ENCODE results near the gene TCERG1L. TPM values are rescaled to one million over a fixed set of nuclear protein-coding genes. Genes with fewer than 3 reads are reported as not detected.

Gene TCERG1L
- total RNA-seq, 1 experiment from 2014 or later, result not detected

- intact Hi-C loops (cut with micrococcal nuclease; ENCODE audit: unreplicated experiment), result no loop called here
- POLR2A ChIA-PET (ENCODE audit: unreplicated experiment), result no interaction called here
Observed at GRCh38 chr10:131071721-131072120, 239.8 kb downstream of the TCERG1L start.

GRCh38 chr10:131070856-131071255 is 240.7 kb downstream of the TCERG1L start:
- Histone ChIP-seq H3K9me2 (ENCODE audit: insufficient read depth) (no peaks in the 10 kb centered on the region), H3K27ac (no peak overlapping the region), H2AFZ (no peak overlapping the region), H4K20me1 (ENCODE audit: insufficient read depth) (no peaks in the 10 kb centered on the region), H3K79me2 (ENCODE audit: low read depth) (no peaks in the 10 kb centered on the region), H3F3A (ENCODE audit: insufficient read depth, low read depth) (peaks cover 4% of the 10 kb centered on the region; the same call in 1 of the 2 replicates), H3K36me3 (ENCODE audit: low read depth) (no peaks in the 10 kb centered on the region), H3K9me3 (ENCODE audit: insufficient read depth, low read depth) (no peaks in the 10 kb centered on the region), H3K4me2 (no peak overlapping the region), H3K27me3 (ENCODE audit: insufficient read depth, low read depth) (0 out of 2 replicates have a peak, but pooled peaks cover 3% of the 10 kb centered on the region), H3K4me3 (no peak overlapping the region), H3K4me1 (replicated peaks; ENCODE audit: insufficient read depth) (no peaks in the 10 kb centered on the region)
- DNase-seq, result no peak
- TF ChIP-seq, protein P1, sequence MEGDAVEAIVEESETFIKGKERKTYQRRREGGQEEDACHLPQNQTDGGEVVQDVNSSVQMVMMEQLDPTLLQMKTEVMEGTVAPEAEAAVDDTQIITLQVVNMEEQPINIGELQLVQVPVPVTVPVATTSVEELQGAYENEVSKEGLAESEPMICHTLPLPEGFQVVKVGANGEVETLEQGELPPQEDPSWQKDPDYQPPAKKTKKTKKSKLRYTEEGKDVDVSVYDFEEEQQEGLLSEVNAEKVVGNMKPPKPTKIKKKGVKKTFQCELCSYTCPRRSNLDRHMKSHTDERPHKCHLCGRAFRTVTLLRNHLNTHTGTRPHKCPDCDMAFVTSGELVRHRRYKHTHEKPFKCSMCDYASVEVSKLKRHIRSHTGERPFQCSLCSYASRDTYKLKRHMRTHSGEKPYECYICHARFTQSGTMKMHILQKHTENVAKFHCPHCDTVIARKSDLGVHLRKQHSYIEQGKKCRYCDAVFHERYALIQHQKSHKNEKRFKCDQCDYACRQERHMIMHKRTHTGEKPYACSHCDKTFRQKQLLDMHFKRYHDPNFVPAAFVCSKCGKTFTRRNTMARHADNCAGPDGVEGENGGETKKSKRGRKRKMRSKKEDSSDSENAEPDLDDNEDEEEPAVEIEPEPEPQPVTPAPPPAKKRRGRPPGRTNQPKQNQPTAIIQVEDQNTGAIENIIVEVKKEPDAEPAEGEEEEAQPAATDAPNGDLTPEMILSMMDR (conservative IDR thresholded peaks at IDR 0.05), result no peak
- no peak for TF ChIP-seq EZH2 (IDR thresholded peaks at IDR 0.05; ENCODE audit: low read depth)
- intact Hi-C loops (cut with micrococcal nuclease; ENCODE audit: unreplicated experiment), result no loop called here
- no TSS peak for BruUV-seq (replicated peaks)
- ChIA-PET CTCF (no interaction called here), POLR2A (ENCODE audit: unreplicated experiment) (no interaction called here)

More at GRCh38 chr10:131071721-131072120, 239.8 kb downstream of the TCERG1L start:
- H3K4me2 ChIP-seq, result no peak overlapping the region
- no TSS peak for BruUV-seq (replicated peaks)
- H3K9me2 ChIP-seq (ENCODE audit: insufficient read depth), result no peaks in the 10 kb centered on the region
- H3K9me3 ChIP-seq (ENCODE audit: insufficient read depth, low read depth), result no peaks in the 10 kb centered on the region
- H3F3A ChIP-seq (ENCODE audit: insufficient read depth, low read depth), result peaks cover 4% of the 10 kb centered on the region; the same call in 1 of the 2 replicates
- no peaks in the 10 kb centered on the region for H4K20me1 ChIP-seq (ENCODE audit: insufficient read depth)
- H2AFZ ChIP-seq, result no peak overlapping the region
- no peak for TF ChIP-seq EZH2 (IDR thresholded peaks at IDR 0.05; ENCODE audit: low read depth)
- TF ChIP-seq, protein P1 (conservative IDR thresholded peaks at IDR 0.05), result no peak
- no peaks in the 10 kb centered on the region for H3K4me1 ChIP-seq (replicated peaks; ENCODE audit: insufficient read depth)
- CTCF ChIA-PET, result no interaction called here
- no peak overlapping the region for H3K4me3 ChIP-seq
- H3K27me3 ChIP-seq (ENCODE audit: insufficient read depth, low read depth), result 0 out of 2 replicates have a peak, but pooled peaks cover 3% of the 10 kb centered on the region
- H3K27ac ChIP-seq, result no peak overlapping the region
- no peak for DNase-seq
- H3K79me2 ChIP-seq (ENCODE audit: low read depth), result no peaks in the 10 kb centered on the region
- no peaks in the 10 kb centered on the region for H3K36me3 ChIP-seq (ENCODE audit: low read depth)

DNA sequence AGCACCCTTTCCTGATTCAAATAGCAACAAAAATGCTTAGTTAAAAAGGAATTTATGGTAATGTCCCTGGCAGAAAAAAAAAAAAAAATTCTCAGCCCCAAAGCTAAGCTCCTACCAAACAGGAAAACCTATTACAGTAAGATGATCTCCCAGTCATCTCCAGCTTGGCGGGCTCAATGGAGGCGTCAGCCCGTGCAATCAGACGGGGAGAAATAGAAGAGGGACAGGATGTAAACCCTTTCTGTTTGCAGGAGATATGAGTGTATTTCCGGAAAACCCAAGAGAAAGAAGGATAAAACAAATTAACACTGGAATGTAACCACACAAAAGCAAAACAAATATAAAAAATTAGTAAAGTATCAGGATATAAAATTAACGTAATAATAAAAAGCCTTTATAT is 242.8 kb downstream of the TCERG1L start:
- no peak for TF ChIP-seq EZH2 (IDR thresholded peaks at IDR 0.05; ENCODE audit: low read depth)
- TF ChIP-seq, protein P1 (conservative IDR thresholded peaks at IDR 0.05), result no peak
- intact Hi-C loops (cut with micrococcal nuclease; ENCODE audit: unreplicated experiment), result no loop called here
- no peaks in the 10 kb centered on the region for H3K9me2 ChIP-seq (ENCODE audit: insufficient read depth)
- H3K36me3 ChIP-seq (ENCODE audit: low read depth), result no peaks in the 10 kb centered on the region
- no peak overlapping the region for H2AFZ ChIP-seq
- no peaks in the 10 kb centered on the region for H4K20me1 ChIP-seq (ENCODE audit: insufficient read depth)
- DNase-seq, result no peak
- no peaks in the 10 kb centered on the region for H3K9me3 ChIP-seq (ENCODE audit: insufficient read depth, low read depth)
- no TSS peak for BruUV-seq (replicated peaks)
- ChIA-PET POLR2A (ENCODE audit: unreplicated experiment) (no interaction called here), CTCF (no interaction called here)
- no peak overlapping the region for H3K4me2 ChIP-seq
- no peak overlapping the region for H3K27ac ChIP-seq
- H3F3A ChIP-seq (ENCODE audit: insufficient read depth, low read depth), result peaks cover 4% of the 10 kb centered on the region; the same call in 1 of the 2 replicates
- H3K4me1 ChIP-seq (replicated peaks; ENCODE audit: insufficient read depth), result no peaks in the 10 kb centered on the region
- H3K79me2 ChIP-seq (ENCODE audit: low read depth), result no peaks in the 10 kb centered on the region
- 0 out of 2 replicates have a peak, but pooled peaks cover 11% of the 10 kb centered on the region for H3K27me3 ChIP-seq (ENCODE audit: insufficient read depth, low read depth)
- H3K4me3 ChIP-seq, result no peak overlapping the region

Data from PC-9 (cell line).